Lower leg skin (tissue), 3 donors: ENCODE data around the gene ATP6V1D.

Source experiments
- CTCF ChIP-seq, 3 donors: fragments of 450-650 bp; IDR thresholded peaks; one replicate each; pipeline ENCODE4 v1.5.1; 2016; ENCODE audit warnings: antibody characterized with exemption in 3 of 3, mild to moderate bottlenecking in 3 of 3, moderate library complexity in 2 of 3
- POLR2A ChIP-seq, 2 donors: fragments of 450-650 bp; IDR thresholded peaks; one replicate each; pipeline ENCODE4 v1.6.1; 2016 to 2017; ENCODE audit warnings: antibody characterized with exemption in 2 of 2, mild to moderate bottlenecking in 1 of 2, moderate library complexity in 1 of 2

- TF ChIP-seq CTCF (IDR thresholded peaks at IDR 0.05): no peak
- no peak for TF ChIP-seq POLR2A (IDR thresholded peaks at IDR 0.05)
These were observed 34.1 kb upstream of the ATP6V1D start for GRCh38 chr14:67393689-67394088.
